22Rv1 (cell line): ENCODE data around the gene GIMAP6.

Experiments used
- CTCF ChIP-seq: fragments of 450-650 bp; IDR thresholded peaks from 2 replicates; pipeline ENCODE4 v1.5.1; 2017; ENCODE audit warnings: mild to moderate bottlenecking
- ZFX ChIP-seq: fragments of 450-650 bp; IDR thresholded peaks from 2 replicates; pipeline ENCODE4 v1.6.1; 2017; ENCODE audit warnings: antibody characterized with exemption, borderline replicate concordance

- no peak for TF ChIP-seq CTCF
- no peak for TF ChIP-seq ZFX
Measured at GRCh38 chr7:150585199-150585598, 47.0 kb downstream of the GIMAP6 start.
